AG08396 (cell line): ENCODE data around the gene PRRG2.

Source experiments
- DNase-seq: peaks from one replicate; pipeline ENCODE4 v3.0.0; 2012; ENCODE audit warnings: low spot score, mixed read lengths

Gene PRRG2

DNA sequence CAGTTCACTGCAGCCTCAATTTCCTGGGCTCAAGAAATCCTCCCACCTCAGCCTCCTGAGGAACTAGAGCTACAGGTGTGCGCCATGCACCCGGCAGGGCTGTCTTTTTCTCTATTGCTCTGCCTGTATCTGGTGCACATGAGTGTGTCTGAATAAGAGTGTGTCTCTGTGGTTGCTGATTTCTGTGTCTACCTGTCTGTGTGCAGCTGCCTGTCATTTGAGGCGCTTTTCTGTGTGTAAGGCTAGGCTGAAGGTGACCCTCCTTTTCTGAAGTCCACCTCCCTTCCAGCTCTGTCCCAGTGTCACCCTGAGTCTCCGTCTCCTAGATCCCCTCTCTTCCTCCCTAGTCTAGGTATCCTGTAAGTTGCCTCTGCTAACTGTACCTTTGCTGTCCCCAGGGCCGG is 8.4 kb downstream of the PRRG2 start:
- peak; percentile 7 for DNase-seq

DNA sequence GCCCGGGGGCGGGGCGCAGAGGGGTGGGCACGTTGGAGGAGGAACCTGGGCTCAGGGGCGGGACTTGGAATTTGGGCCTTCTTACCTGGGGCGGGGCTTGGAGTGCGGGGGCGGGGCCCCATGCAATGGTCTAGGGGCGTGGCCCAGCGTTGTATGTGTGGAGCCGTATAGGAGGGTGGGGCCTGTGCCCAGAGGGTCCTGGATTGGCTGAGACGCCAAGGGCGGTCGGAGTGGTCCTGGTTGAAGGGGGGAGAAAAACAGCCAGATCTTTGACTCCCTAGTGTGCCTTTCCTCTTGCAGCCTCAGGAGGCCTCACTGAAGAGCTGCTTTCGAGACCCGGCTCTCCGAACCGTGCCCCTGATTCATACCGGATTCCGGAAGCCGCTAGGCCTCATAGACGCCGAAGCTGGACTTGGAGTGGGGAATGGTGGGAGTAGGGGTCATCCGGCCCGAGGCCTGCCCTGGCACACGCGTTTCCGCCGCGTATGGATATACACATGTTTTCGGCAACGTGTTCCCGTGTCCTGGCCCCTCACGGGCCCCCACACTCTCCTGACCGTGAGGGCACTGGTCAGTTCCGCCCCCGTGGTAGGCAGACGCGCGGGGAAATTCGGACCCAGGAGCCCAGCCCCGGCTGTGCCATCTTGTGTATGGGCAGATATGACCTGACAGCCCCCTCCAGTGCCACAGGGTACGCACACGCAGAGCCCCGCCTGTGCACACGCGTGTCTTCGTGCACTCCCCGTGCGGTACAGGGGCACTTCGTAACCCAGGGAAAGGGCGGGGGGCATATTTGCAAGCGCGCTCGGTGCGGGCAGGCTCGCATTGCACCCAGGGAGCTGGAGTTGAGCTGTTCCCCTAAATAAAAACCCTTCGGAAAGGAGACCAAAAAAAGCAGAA is 9.2 kb downstream of the PRRG2 start:
- peak; percentile 95 for DNase-seq

DNA sequence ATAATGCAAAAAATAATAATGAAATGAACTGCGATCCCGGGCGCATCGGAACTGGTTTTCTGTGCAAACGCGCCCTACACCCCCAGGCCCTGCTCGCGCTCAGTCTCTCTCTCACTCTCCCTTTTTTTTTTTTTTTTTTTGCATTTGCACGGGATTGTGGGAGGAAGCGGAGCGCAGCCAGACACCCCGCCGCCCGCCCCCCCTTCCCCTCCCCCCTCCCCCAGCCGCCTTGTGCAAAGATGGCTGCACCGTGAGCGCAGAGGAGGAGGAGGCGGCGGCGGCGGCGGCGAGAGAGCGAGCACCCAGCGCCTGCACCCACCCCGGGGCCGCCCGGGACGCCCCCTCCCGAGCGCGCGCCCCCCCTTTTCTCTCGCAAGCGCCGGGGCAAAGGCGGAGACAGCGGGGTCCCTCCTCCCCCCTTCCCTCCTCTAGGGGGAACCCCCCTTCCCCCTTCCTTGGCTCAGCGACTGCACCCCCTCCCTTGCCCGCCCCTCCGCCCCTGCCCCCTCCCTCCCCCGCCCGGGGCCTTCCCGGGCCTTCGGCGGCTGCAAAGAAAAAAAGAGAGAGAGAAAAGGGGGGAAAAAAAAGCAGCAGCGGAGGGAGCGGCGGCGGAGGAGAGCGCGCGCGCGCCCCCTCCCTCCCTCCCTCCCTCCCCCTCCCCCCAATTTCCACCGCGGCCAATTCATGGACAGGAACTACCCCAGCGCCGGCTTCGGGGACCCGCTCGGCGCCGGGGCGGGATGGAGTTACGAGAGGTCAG is 10.0 kb downstream of the PRRG2 start, which contains the start of gene PRR12:
PRR12 (plus strand) TSS at position 212 of the 760 bp plus-strand sequence; CDS start at position 685, 473 bp downstream.
- peak; percentile 92 for DNase-seq

DNA sequence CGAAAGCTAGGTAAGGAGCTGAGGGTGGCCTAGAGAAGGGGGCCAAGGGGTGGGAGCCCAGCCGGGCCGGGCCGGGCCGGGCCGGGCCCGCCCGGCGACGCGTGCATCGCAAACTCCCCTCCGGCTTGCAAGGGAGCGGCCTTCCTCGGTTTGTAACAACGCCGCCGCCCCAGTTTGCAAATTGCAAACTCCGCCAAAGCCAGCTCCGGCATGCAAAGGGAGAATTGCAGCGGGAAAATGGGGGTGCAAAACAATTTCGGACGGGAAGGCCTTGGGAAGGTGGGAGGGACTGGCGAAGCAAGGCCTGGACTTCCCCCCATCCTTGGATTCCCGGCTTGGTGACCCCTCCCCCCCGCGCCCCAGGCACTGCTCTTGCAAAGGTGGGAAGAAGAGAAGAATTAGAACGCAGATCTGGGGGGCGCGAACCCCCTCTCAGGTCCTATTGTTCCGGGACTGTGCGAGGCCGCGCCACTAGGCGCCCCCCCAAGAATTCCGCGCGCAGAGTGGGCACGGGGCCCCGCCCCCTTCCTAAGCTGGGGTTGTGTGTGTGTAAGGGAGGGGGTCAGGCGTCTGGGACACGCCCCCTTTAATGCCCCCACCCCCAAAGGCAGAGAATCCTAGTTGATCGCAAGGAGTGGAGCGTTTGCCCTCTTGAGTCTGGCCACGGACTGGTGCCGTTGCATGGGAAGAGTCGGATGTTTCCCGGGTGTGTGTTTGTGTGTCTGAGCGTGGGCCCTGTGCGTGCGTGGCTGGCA is 10.8 kb downstream of the PRRG2 start:
- DNase-seq = peak; percentile 62

DNA sequence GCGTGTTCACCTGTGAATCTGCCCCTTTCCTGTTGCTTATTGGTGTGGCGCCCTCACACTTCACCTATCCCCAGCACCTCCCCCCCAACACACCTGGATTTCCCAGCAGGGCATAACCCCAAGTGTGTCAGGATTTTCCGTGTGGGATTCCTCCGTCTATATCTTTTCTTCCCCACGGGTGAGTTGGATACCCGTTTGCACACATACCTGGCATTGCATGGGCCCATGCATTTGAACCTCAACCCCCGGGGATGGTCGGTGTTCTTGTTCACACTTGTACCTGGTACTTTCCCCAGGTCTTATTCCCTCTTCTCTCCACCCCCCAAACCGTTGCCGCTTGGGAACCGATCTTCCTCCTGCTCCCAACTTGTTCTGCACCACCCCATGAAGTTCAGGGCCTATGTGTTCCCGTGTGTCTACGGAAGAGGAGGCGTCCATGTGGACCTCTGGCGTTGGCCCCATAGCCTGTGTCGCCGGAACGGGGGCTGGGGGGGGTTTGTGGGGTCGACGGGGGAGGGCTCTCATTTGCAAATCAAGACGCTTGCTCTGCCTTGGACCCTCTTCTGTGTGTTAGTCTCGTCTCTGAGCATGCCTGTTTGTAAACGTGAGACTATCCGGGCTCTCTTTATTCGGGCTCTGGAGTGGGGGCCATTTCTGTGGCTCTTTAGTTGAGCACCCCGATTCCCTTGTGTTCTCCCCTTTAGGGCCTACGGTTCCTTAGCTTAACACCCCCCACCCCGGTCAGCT is 11.5 kb downstream of the PRRG2 start:
- peak; percentile 42 for DNase-seq

DNA sequence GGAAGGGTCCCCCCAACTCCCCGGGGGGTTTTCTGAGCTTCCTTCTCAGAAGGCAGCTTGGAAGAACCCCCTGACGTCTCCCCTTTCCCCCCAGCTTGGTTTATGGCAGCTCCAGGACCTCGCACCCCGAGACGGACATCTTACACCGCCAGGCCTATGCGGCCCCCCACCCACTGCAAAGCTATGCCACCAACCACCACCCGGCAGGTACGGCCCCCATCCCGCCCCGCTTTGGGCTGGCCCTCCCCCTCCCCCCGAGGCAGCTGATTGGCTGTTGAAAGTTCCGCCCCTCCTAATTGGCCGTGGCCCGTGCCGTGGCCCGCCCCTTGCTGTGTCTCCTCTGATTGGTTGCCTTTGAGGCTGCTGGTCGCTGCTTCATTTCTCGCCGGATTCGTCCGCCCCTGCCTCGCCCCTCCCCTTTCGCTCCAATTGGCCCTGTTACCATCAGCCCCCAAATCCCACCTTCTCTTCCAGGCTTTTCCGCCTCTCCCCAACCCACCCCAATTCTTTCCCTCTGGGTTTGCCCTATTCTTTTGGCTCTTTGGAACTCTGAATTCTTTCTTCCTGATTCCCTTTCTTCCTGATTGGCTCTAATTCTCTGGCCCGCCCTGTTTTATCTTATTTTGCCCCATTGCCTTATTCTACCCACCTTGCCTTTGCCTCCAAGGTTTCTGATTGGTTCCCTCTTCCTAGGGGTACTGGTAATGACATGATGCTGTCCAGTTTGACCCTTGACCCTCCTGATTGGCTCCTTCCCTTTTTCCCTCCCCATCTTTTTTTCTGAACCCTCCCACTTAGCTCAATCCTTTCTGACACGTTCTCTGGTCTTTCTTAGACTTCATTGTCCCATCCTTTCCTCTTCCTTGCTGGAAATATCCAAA is 12.4 kb downstream of the PRRG2 start:
- peak; percentile 100 for DNase-seq

DNA sequence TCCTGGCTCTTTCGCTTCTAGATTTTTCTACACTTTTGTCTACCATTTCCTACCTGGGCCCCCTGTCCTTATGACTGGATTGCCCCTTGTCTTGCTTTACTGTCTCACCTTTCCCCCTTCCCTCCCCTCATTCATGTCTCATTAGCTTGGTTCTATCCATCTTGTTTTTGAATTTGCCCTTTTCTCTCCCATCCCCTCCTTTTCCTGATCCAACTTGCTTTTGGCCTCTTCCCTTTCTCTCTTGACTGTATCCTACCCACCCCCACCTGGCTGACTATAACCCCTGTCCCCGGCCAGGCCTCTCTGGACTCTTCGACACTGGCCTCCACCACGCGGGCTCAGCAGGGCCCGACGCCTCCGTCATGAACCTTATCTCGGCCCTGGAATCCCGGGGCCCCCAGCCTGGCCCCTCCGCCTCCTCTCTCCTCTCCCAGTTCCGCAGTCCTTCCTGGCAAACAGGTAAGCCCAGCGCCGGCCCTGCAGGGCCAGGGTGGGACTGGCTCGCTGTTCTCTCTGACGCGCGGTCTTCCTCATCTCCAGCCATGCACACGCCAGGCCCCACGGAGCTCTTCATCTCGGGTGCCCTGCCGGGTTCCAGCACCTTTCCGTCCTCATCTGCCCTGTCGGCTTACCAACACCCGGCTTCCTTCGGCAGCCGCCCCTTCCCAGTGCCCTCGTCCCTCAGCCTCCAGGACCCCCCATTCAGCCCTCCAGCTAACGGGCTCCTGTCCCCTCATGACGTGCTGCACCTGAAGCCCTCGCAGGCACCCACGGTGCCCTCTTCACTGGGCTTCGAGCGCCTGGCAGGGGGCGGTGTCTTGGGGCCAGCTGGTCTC is 13.3 kb downstream of the PRRG2 start:
- DNase-seq = no peak

DNA sequence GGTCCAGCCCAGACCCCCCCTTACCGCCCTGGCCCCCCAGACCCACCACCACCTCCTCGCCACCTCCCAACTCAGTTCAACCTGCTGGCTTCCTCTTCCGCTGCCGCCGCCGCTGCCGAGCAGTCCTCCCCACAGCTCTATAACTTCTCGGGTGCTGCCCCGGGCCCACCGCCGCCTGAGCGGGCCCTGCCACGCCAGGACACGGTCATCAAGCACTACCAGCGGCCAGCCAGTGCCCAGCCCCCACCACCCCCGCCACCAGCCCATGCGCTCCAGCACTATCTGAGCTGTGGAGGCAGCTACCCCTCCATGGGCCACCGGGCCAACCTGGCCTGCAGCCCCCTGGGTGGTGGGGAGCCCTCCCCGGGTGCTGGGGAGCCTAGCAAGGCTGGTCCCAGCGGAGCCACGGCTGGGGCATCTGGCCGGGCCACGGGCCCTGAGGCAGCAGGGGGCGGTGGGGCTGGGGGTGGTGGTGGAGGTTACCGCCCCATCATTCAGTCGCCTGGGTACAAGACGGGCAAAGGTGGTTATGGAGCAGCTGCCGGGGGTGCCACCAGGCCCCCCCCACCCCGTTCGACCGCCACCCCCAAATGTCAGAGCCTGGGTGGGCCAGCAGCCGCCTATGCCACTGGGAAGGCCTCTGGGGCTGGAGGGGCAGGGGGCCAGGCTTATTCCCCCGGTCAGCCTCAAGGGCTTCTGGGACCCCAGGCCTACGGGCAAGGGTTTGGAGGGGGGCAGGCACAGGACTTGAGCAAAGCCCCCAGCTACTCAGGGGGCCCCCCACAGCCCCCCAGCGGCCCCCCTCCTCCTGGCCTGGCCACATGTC is 14.1 kb downstream of the PRRG2 start:
- no peak for DNase-seq

DNA sequence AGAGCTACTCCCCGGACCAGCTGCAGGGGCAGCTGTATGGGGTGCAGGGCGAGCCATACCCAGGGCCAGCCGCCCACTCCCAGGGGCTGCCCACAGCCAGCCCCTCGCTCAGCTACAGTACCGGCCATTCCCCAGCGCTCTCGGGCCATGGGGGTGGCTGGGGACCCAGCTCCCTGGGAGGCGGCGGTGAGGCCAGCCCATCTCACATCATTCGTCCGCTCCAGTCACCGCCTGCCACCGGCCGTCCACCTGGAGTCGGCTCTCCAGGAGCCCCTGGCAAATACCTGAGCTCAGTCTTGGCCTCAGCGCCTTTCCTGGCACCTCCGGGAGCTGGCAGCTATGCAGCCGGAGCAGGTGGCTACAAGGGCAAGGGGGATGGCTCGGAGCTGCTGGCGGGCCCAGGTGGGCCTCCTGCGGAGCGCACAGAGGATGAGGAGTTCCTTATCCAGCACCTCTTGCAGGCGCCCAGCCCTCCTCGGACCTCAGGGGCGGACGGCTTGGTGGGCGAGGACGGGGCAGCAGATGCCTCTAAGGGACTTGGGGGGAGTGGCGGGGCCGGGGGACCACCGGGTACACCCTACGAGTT is 14.8 kb downstream of the PRRG2 start:
- DNase-seq = no peak

DNA sequence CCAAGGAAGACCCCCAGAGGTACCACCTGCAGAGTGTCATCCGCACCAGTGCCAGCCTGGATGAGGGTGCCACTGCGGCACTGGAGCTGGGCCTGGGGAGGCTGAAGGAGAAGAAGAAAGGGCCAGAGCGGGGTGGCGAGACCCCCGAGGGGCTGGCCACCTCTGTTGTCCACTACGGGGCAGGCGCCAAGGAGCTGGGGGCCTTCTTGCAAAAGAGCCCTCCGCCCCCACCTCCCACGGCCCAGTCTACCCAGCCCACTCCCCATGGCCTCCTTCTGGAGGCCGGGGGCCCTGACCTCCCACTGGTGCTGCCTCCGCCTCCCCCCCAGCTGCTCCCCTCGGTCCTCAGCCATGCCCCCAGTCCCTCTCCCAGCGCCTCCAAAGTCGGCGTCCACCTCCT is 15.3 kb downstream of the PRRG2 start:
- DNase-seq = no peak

DNA sequence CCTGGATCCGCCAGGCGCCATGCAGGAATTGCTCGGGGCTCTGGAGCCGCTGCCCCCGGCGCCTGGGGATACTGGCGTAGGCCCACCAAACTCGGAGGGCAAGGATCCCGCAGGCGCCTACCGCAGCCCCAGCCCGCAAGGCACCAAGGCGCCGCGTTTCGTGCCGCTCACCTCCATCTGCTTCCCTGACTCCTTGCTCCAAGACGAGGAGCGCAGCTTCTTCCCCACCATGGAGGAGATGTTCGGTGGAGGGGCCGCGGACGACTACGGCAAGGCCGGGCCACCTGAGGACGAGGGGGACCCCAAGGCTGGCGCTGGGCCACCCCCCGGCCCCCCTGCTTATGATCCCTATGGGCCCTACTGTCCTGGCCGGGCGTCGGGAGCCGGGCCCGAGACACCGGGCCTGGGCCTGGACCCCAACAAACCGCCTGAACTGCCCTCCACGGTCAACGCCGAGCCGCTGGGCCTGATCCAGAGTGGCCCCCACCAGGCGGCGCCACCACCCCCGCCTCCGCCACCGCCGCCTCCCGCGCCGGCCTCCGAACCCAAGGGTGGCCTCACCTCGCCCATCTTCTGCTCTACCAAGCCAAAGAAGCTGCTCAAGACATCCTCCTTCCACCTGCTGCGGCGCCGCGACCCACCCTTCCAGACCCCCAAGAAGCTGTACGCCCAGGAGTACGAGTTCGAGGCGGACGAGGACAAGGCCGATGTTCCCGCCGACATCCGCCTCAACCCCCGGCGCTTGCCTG is 16.0 kb downstream of the PRRG2 start:
- DNase-seq = no peak

DNA sequence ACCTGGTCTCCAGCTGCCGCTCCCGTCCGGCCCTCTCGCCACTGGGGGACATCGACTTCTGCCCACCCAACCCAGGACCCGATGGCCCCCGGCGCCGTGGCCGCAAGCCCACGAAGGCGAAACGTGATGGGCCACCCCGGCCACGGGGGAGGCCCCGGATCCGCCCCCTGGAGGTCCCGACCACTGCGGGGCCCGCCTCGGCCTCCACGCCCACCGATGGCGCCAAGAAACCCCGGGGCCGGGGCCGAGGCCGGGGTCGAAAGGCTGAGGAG is 16.5 kb downstream of the PRRG2 start:
- no peak for DNase-seq

DNA sequence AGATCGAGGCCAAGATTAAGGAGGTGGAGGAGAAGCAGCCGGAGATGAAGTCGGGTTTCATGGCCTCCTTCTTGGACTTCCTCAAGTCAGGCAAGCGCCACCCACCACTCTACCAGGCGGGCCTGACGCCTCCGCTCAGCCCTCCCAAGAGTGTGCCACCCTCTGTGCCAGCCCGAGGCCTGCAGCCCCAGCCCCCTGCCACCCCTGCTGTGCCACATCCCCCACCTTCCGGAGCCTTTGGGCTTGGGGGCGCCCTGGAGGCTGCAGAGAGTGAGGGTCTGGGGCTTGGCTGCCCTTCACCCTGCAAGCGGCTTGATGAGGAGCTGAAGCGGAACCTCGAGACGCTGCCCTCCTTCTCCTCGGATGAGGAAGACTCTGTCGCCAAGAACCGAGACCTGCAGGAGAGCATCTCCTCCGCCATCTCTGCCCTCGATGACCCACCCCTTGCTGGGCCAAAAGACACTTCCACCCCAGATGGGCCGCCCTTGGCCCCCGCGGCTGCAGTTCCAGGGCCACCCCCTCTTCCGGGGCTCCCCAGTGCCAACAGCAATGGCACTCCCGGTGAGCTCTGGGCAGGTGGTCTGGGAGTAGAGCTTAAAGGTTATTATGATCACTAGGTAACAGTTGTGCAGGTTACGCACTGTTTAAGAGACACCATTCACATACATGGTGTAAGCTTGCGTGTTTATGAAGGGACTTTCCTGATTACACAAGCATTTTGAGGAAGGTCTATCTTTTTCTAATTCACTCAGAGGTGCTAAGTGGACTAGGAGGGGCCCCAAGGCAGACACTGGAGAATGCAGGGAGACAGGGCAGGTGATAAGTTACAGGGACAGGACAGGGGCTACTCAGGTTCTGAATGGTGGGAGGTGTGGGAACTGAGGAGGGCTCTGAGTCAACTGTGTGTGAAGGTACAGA is 18.5 kb downstream of the PRRG2 start:
- DNase-seq = no peak

DNA sequence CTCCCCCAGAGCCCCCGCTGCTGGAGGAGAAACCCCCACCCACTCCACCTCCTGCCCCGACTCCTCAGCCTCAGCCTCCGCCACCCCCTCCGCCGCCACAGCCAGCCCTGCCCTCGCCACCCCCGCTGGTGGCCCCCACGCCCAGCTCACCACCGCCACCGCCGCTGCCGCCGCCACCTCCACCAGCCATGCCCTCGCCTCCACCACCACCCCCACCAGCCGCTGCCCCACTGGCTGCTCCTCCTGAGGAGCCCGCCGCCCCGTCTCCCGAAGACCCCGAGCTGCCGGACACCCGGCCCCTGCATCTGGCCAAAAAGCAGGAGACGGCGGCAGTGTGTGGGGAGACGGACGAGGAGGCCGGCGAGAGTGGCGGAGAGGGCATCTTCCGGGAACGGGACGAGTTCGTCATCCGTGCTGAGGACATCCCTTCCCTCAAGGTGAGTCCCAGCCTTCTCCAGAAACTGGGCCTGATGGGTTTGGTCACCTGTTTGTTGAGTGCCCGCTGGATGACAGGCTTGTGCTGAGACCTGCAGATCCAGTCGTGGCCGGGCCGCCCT is 20.4 kb downstream of the PRRG2 start:
- DNase-seq = no peak

DNA sequence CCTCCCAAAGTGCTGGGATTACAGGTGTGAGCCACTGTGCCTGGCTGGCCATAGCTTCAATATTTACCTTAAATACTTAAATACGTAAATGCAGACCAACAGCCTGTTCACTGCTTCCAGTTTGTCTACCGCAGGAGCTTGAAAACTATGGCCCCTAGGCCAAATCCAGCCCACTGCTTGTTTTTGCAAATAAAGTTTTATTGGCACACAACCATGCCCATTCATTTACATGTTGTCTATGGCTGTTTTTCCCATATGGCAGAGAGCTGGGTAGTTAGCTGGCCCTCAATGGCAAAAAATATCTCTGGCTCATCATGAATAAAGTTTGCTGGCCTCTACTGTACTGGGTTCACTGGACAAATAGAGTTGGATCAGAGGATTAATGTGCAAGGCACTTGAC is 21.7 kb downstream of the PRRG2 start:
- DNase-seq = no peak

DNA sequence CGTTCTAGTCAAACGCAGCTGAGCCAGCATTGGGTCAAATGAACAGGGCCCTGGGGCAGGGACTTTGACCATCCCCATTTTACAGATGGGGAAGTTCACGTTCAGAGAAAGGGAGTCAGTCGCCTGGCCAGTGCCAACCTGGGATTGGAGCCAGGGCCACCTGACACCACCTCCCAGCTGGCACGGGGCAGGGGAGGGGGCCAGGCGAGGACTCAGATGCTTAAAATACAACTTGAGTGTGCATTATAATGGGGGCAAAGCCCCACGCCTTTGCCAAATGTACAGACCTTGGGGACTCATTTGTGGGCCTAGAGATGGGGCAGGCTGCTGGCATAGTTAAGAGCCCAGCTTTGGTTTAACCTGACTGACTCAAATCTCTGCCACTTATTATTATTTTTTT is 24.5 kb downstream of the PRRG2 start:
- no peak for DNase-seq
